Osteoblast (primary cell): ENCODE measurements around the gene CPZ. TPM values are rescaled to one million over a fixed set of nuclear protein-coding genes. Genes with fewer than 3 reads are reported as not detected.

Source experiments
- DNase-seq: peaks from one replicate; pipeline ENCODE4 v3.0.0; 2011; ENCODE audit warnings: low spot score, mixed read lengths; ENCODE audit not compliant: insufficient read length; ENCODE audit errors: missing footprints
- H2AFZ ChIP-seq: 2 replicates; pipeline ENCODE4 v1.6.0; 2011; ENCODE audit warnings: mild to moderate bottlenecking, low read length
- H3K27ac ChIP-seq: 2 replicates; pipeline ENCODE4 v1.5.1; 2011; ENCODE audit warnings: mild to moderate bottlenecking, low read depth, low read length, moderate library complexity
- H3K27me3 ChIP-seq: 2 replicates; pipeline ENCODE4 v1.6.0; 2012; ENCODE audit warnings: mild to moderate bottlenecking, control low read depth, inconsistent platforms, low read length, moderate library complexity; ENCODE audit not compliant: insufficient read depth
- H3K36me3 ChIP-seq: 2 replicates; pipeline ENCODE4 v1.5.1; 2011; ENCODE audit warnings: mild to moderate bottlenecking, low read length, control low read depth, moderate library complexity; ENCODE audit not compliant: insufficient read depth
- H3K4me1 ChIP-seq: 2 replicates; pipeline ENCODE4 v1.5.1; 2011; ENCODE audit warnings: mild to moderate bottlenecking, low read length, control low read depth, moderate library complexity; ENCODE audit not compliant: insufficient read depth
- H3K4me2 ChIP-seq: 2 replicates; pipeline ENCODE4 v1.6.0; 2011; ENCODE audit warnings: mild to moderate bottlenecking, low read length; ENCODE audit not compliant: insufficient read depth
- H3K4me3 ChIP-seq: fragments of 200-600 bp; sonication (generic); 3 replicates; pipeline ENCODE4 v1.5.1; 2012; ENCODE audit warnings: mild to moderate bottlenecking, low read length, inconsistent platforms; ENCODE audit not compliant: insufficient read depth
- H3K79me2 ChIP-seq: 2 replicates; pipeline ENCODE4 v1.6.0; 2012; ENCODE audit warnings: mild to moderate bottlenecking, low read length, control low read depth, inconsistent platforms; ENCODE audit not compliant: insufficient read depth
- H3K9me3 ChIP-seq: 2 replicates; pipeline ENCODE4 v1.5.1; 2011; ENCODE audit warnings: low read depth, low read length, control low read depth
- H4K20me1 ChIP-seq: 2 replicates; pipeline ENCODE4 v1.6.0; 2012; ENCODE audit warnings: mild to moderate bottlenecking, low read length, control low read depth; ENCODE audit not compliant: insufficient read depth
- total RNA-seq: library from RNA; depleted of rRNA; stranded (reverse); fragments of >200 nt; gene quantifications from 2 replicates; pipeline ENCODE4 v1.2.3, GENCODE V29; 2012
- TF ChIP-seq, protein P1 (sequence below): IDR thresholded peaks from 2 replicates; pipeline ENCODE4 v1.5.1; 2011; ENCODE audit warnings: mild to moderate bottlenecking, low read depth, low read length, moderate library complexity; ENCODE audit errors: extremely low read depth

CPZ gene
- total RNA-seq, 1 donor: 44.5 TPM

- TF ChIP-seq, protein P1, sequence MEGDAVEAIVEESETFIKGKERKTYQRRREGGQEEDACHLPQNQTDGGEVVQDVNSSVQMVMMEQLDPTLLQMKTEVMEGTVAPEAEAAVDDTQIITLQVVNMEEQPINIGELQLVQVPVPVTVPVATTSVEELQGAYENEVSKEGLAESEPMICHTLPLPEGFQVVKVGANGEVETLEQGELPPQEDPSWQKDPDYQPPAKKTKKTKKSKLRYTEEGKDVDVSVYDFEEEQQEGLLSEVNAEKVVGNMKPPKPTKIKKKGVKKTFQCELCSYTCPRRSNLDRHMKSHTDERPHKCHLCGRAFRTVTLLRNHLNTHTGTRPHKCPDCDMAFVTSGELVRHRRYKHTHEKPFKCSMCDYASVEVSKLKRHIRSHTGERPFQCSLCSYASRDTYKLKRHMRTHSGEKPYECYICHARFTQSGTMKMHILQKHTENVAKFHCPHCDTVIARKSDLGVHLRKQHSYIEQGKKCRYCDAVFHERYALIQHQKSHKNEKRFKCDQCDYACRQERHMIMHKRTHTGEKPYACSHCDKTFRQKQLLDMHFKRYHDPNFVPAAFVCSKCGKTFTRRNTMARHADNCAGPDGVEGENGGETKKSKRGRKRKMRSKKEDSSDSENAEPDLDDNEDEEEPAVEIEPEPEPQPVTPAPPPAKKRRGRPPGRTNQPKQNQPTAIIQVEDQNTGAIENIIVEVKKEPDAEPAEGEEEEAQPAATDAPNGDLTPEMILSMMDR: no peak
These were observed 71.7 kb downstream of the CPZ start for GRCh38 chr4:8664031-8664805.

GRCh38 chr4:8664976-8665375 lies 72.4 kb downstream of the CPZ start:
- TF ChIP-seq, protein P1: no peak
- H3K4me3 ChIP-seq: no peak overlapping the region
- peak; percentile 60 for DNase-seq

More at GRCh38 chr4:8664031-8664805, 71.7 kb downstream of the CPZ start:
- Histone ChIP-seq H2AFZ (no peak overlapping the region), H3K9me3 (no peaks in the 10 kb centered on the region), H4K20me1 (no peaks in the 10 kb centered on the region), H3K4me1 (no peaks in the 10 kb centered on the region), H3K4me2 (no peak overlapping the region), H3K27me3 (no peaks in the 10 kb centered on the region), H3K79me2 (no peaks in the 10 kb centered on the region), H3K27ac (no peak overlapping the region), H3K36me3 (no peaks in the 10 kb centered on the region), H3K4me3 (no peak overlapping the region)
- peak; percentile 41 for DNase-seq

DNA sequence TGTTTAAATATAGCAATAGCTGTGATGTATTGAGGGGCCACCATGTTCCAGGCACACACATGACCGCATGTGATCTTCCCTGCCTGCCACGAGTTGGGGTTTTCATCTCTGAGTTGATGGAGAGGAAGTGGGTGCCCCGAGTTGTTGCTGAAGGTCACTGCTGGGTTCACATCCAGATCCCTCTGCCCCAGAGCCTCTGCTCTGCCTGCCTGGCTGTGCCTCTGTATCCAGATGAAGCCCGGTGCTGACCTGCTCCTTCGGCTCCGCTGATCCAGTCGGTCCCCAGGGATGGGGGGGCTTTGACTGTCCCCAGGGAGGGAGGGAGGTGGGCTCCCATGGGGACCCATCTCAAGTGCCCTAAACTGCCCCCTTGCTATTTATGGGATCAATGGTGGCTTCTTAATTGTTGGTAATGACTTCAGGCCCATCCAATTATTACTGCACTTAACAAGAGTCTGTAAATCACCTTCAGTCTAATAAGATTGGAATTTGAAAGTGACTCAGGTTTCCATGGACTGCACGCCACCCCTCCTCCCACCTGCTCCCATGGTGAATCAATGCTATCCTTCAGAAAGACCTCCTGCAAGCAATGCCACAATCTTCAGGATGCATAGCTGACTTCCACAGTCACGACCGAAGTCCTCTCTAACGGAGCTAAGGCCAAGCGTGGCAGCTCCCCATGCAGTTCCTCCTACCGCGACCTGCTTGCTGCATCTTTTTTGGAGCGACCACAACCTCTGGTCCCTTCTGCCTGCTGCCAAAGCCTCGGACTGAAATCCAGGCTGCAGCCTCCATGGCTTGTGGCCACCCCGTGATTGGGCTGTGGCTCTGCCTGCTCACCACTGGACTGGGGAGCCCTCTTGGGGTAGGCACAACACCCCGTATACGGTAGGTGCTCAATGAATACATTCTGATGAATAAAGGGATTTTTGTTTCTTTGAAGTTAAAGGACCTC lies 73.1 kb downstream of the CPZ start:
- Histone ChIP-seq H3K4me2 (no peak overlapping the region), H3K27me3 (no peaks in the 10 kb centered on the region), H3K36me3 (no peaks in the 10 kb centered on the region), H4K20me1 (no peaks in the 10 kb centered on the region), H2AFZ (no peak overlapping the region), H3K4me3 (no peak overlapping the region), H3K27ac (no peak overlapping the region), H3K79me2 (no peaks in the 10 kb centered on the region), H3K9me3 (no peaks in the 10 kb centered on the region), H3K4me1 (no peaks in the 10 kb centered on the region)
- peak; percentile 34 for DNase-seq
- TF ChIP-seq, protein P1: no peak

More at GRCh38 chr4:8664976-8665375, 72.4 kb downstream of the CPZ start:
- H4K20me1 ChIP-seq: no peaks in the 10 kb centered on the region
- no peaks in the 10 kb centered on the region for H3K9me3 ChIP-seq
- H3K4me1 ChIP-seq: no peaks in the 10 kb centered on the region
- no peaks in the 10 kb centered on the region for H3K36me3 ChIP-seq
- H3K4me2 ChIP-seq: no peak overlapping the region
- H3K79me2 ChIP-seq: no peaks in the 10 kb centered on the region
- H3K27ac ChIP-seq: no peak overlapping the region
- H3K27me3 ChIP-seq: no peaks in the 10 kb centered on the region
- H2AFZ ChIP-seq: no peak overlapping the region

DNA sequence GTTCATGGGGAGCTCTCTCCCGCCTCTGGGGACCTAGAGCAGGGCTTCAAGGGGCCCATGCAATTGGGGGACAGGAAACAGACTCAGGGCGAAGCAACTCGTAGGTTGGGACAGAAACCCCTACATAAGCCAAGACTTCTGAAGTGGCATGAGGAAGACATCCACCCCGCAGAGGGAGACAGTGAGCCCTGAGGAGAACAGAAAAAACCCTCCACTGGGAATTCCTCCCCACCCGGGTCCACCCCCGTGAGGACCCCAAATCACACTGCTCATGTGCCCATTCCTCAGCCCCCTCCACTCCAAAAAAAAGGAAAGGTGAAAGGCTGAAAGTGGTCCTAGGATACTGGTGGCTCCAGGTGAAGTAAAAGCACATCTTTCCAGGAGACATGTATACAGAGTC lies 74.0 kb downstream of the CPZ start:
- no peaks in the 10 kb centered on the region for H3K4me1 ChIP-seq
- H3K9me3 ChIP-seq: no peaks in the 10 kb centered on the region
- H4K20me1 ChIP-seq: no peaks in the 10 kb centered on the region
- DNase-seq: peak; percentile 81
- no peak overlapping the region for H3K27ac ChIP-seq
- H3K27me3 ChIP-seq: no peaks in the 10 kb centered on the region
- no peak overlapping the region for H2AFZ ChIP-seq
- H3K4me3 ChIP-seq: no peak overlapping the region
- no peaks in the 10 kb centered on the region for H3K36me3 ChIP-seq
- H3K4me2 ChIP-seq: no peak overlapping the region
- TF ChIP-seq, protein P1: no peak
- no peaks in the 10 kb centered on the region for H3K79me2 ChIP-seq
